Liver (tissue), 9 donors: Measurements from ENCODE around the gene ATP5F1B. TPM values are rescaled to one million over a fixed set of nuclear protein-coding genes. Genes with fewer than 3 reads are reported as not detected.

Source experiments
- DNase-seq: peaks from one replicate; pipeline ENCODE4 v3.0.0-alpha.2; 2017; ENCODE audit warnings: low spot score
- H3K27ac ChIP-seq, 2 donors: one replicate each; pipeline ENCODE4 v1.7.0; 2013; ENCODE audit warnings: inconsistent platforms in 2 of 2, low read length in 2 of 2, control low read depth in 1 of 2, low read depth in 1 of 2, mild to moderate bottlenecking in 1 of 2
- H3K27me3 ChIP-seq, 4 donors: one replicate each; pipeline versions ENCODE4 v1.6.1 to v1.7.0; 2013; ENCODE audit warnings: low read length in 3 of 4, inconsistent platforms in 1 of 4, mild to moderate bottlenecking in 1 of 4, moderate library complexity in 1 of 4; ENCODE audit not compliant: control insufficient read depth in 4 of 4, insufficient read depth in 4 of 4
- H3K36me3 ChIP-seq, 4 donors: one replicate each; pipeline versions ENCODE4 v1.6.1 to v1.7.0; 2013; ENCODE audit warnings: low read length in 3 of 4, mild to moderate bottlenecking in 3 of 4, low read depth in 1 of 4, moderate library complexity in 1 of 4; ENCODE audit not compliant: control insufficient read depth in 4 of 4, insufficient read depth in 3 of 4
- H3K4me1 ChIP-seq, 4 donors: one replicate each; pipeline versions ENCODE4 v1.6.1 to v1.7.0; 2013; ENCODE audit warnings: low read length in 3 of 4, mild to moderate bottlenecking in 3 of 4, moderate library complexity in 1 of 4; ENCODE audit not compliant: control insufficient read depth in 4 of 4, insufficient read depth in 4 of 4
- H3K4me3 ChIP-seq, 3 donors: one replicate each; pipeline versions ENCODE4 v1.6.1 to v1.7.0; 2013; ENCODE audit warnings: low read length in 3 of 3, control low read depth in 1 of 3, low read depth in 1 of 3, mild to moderate bottlenecking in 1 of 3
- H3K9ac ChIP-seq, 2 donors: one replicate each; pipeline ENCODE4 v1.7.0; 2013; ENCODE audit warnings: low read length in 2 of 2, mild to moderate bottlenecking in 2 of 2, moderate library complexity in 2 of 2, control low read depth in 1 of 2, low read depth in 1 of 2
- H3K9me3 ChIP-seq, 4 donors: one replicate each; pipeline versions ENCODE4 v1.6.1 to v1.7.0; 2013; ENCODE audit warnings: low read length in 3 of 4; ENCODE audit not compliant: control insufficient read depth in 4 of 4
- EGR1 ChIP-seq, 2 donors: IDR thresholded peaks; 2 replicates each; pipeline ENCODE4 v1.6.1; 2016 to 2018; ENCODE audit warnings: antibody characterized with exemption in 2 of 2, low read depth in 2 of 2
- FOXA1 ChIP-seq: IDR thresholded peaks from 2 replicates; pipeline ENCODE4 v1.6.1; 2016; ENCODE audit warnings: antibody characterized with exemption
- FOXA2 ChIP-seq: IDR thresholded peaks from 2 replicates; pipeline ENCODE4 v1.6.1; 2016; ENCODE audit warnings: antibody characterized with exemption
- GABPA ChIP-seq, 2 donors: IDR thresholded peaks in 1 of 2; conservative IDR thresholded peaks in 1 of 2; 2 replicates each; pipeline ENCODE4 v1.6.1; 2016; ENCODE audit warnings: antibody characterized with exemption in 2 of 2, mild to moderate bottlenecking in 1 of 2, moderate library complexity in 1 of 2
- HNF4A ChIP-seq, 2 donors: conservative IDR thresholded peaks; 2 replicates each; pipeline ENCODE4 v1.6.1; 2016; ENCODE audit warnings: antibody characterized with exemption in 2 of 2, mild to moderate bottlenecking in 2 of 2
- HNF4G ChIP-seq: IDR thresholded peaks from 2 replicates; pipeline ENCODE4 v1.6.1; 2016; ENCODE audit warnings: antibody characterized with exemption
- JUND ChIP-seq, 2 donors: IDR thresholded peaks; 2 replicates each; pipeline ENCODE4 v1.6.1; 2016; ENCODE audit warnings: antibody characterized with exemption in 2 of 2
- MAX ChIP-seq: IDR thresholded peaks from 2 replicates; pipeline ENCODE4 v1.6.1; 2016; ENCODE audit warnings: antibody characterized with exemption
- NR2F2 ChIP-seq: IDR thresholded peaks from 2 replicates; pipeline ENCODE4 v1.6.1; 2016; ENCODE audit warnings: antibody characterized with exemption
- RAD21 ChIP-seq, 2 donors: IDR thresholded peaks; 2 replicates each; pipeline ENCODE4 v1.6.1; 2016; ENCODE audit warnings: antibody characterized with exemption in 2 of 2, mild to moderate bottlenecking in 2 of 2
- REST ChIP-seq: IDR thresholded peaks from 2 replicates; pipeline ENCODE4 v1.6.1; 2016; ENCODE audit warnings: antibody characterized with exemption, mild to moderate bottlenecking
- RXRA ChIP-seq, 2 donors: IDR thresholded peaks; 2 replicates each; pipeline ENCODE4 v1.6.1; 2017 to 2018; ENCODE audit warnings: antibody characterized with exemption in 2 of 2, mild to moderate bottlenecking in 1 of 2
- SP1 ChIP-seq: IDR thresholded peaks from 2 replicates; pipeline ENCODE4 v1.6.1; 2018; ENCODE audit warnings: antibody characterized with exemption, mild to moderate bottlenecking
- TAF1 ChIP-seq: conservative IDR thresholded peaks from 2 replicates; pipeline ENCODE4 v1.6.1; 2016; ENCODE audit warnings: antibody characterized with exemption, mild to moderate bottlenecking
- YY1 ChIP-seq: IDR thresholded peaks from 2 replicates; pipeline ENCODE4 v1.6.1; 2016; ENCODE audit warnings: antibody characterized with exemption, mild to moderate bottlenecking
- WGBS: extraction: QIAGEN DNeasy Blood & Tissue Kit; methylation state at CpG from one replicate; pipeline ENCODE4 v1.1.7; 2013; 5-methylcytosine and 5-hydroxymethylcytosine counted together
- polyA plus RNA-seq, 2 donors: library from polyadenylated mRNA; stranded (reverse) in 1 of 2; unstranded in 1 of 2; fragments of 200-250 nt in 1 of 2; fragments of >200 nt in 1 of 2; fragmentation: Nextera tagmentation in 1 of 2; extraction: Ambion mirVana in 1 of 2; gene quantifications; one replicate each; pipeline versions ENCODE4 v1.2.1 to v1.2.3, GENCODE V29; 2013 to 2015
- total RNA-seq, 2 donors: library from RNA; depleted of rRNA; stranded (reverse); fragments of >200 nt; gene quantifications; one replicate each; pipeline ENCODE4 v1.2.3, GENCODE V29; 2014
- TF ChIP-seq, protein P1 (sequence below): IDR thresholded peaks from 2 replicates; pipeline ENCODE4 v1.6.1; 2016; ENCODE audit warnings: antibody characterized with exemption
- donor health status: healthy.
- donor health status: healthy.
- donor health status: healthy.
- donor health status: healthy.
- donor health status: healthy.

The ATP5F1B gene
- total and polyA plus RNA-seq, 4 donors: 273 to 569 (median 438) TPM

DNA sequence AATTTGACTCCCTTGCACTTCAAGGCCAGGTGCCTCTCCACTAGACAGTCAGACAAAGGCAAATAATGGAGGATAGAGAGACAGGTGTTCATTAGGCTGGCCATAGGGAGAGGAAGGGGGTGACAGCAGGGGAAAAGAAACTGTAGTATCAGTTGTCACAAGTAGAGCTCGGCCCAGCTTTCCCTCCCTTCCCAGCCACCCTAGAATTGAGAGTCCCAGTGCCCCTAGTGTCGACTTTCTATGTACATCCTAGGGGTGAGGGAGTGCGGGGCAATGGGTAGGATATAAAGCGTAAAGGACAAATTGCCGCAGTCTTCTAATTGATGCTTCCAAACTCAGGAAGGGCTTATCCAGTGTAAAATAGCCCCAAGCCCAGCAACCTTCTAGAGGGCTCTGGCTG, 54.7 kb downstream of the ATP5F1B start:
- Histone ChIP-seq H3K4me3 (no peak overlapping the region), H3K9me3 (no peaks in the 10 kb centered on the region), H3K9ac (no peak overlapping the region), H3K27ac (no peak overlapping the region), H3K4me1 (no peaks in the 10 kb centered on the region), H3K27me3 (no peaks in the 10 kb centered on the region), H3K36me3 (peaks cover 0 to 13% (median 3%) of the 10 kb centered on the region in 4 donors)
- no peak for DNase-seq
- 87% methylated on average over 5 of the region's 5 CpGs for WGBS
- TF ChIP-seq, protein P1, sequence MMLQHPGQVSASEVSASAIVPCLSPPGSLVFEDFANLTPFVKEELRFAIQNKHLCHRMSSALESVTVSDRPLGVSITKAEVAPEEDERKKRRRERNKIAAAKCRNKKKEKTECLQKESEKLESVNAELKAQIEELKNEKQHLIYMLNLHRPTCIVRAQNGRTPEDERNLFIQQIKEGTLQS: no peak
- no peak for TF ChIP-seq TAF1
- no peak for TF ChIP-seq EGR1 (IDR thresholded peaks at IDR 0.05; ENCODE audit: low read depth in 2 of 2)
- TF ChIP-seq SP1: no peak
- TF ChIP-seq MAX: no peak

- TF ChIP-seq RAD21 (IDR thresholded peaks at IDR 0.05) (peak; percentile 33 to 73), HNF4G (no peak)
- WGBS: 61% methylated on average over 3 of the region's 3 CpGs
- no peaks in the 10 kb centered on the region for H3K27me3 ChIP-seq
- no peaks in the 10 kb centered on the region for H3K4me1 ChIP-seq
- H3K9me3 ChIP-seq: no peaks in the 10 kb centered on the region
- no peak for DNase-seq
- H3K4me3 ChIP-seq: no peak overlapping the region
- H3K36me3 ChIP-seq: peaks cover 0 to 10% (median 1%) of the 10 kb centered on the region in 4 donors
- no peak overlapping the region for H3K27ac ChIP-seq
- no peak overlapping the region for H3K9ac ChIP-seq
Measured at GRCh38 chr12:56590237-56590830, 55.5 kb downstream of the ATP5F1B start.

- 89% methylated on average over 1 of the region's 1 CpG for WGBS
- H3K9ac ChIP-seq: no peak overlapping the region
- peaks cover 0 to 10% (median 1%) of the 10 kb centered on the region in 4 donors for H3K36me3 ChIP-seq
- H3K27ac ChIP-seq: no peak overlapping the region
- no peaks in the 10 kb centered on the region for H3K9me3 ChIP-seq
- no peak for DNase-seq
- no peak overlapping the region for H3K4me3 ChIP-seq
- H3K27me3 ChIP-seq: no peaks in the 10 kb centered on the region
- TF ChIP-seq FOXA2: no peak
- TF ChIP-seq GABPA (IDR thresholded peaks at IDR 0.05 in 1 of 2, conservative IDR thresholded peaks at IDR 0.05 in 1 of 2): no peak
- TF ChIP-seq EGR1 (IDR thresholded peaks at IDR 0.05; ENCODE audit: low read depth in 2 of 2): no peak
- no peak for TF ChIP-seq RXRA (IDR thresholded peaks at IDR 0.05)
- TF ChIP-seq RAD21 (IDR thresholded peaks at IDR 0.05): no peak
- TF ChIP-seq HNF4A (conservative IDR thresholded peaks at IDR 0.05): no peak
- no peak for TF ChIP-seq HNF4G
- no peak for TF ChIP-seq FOXA1
- no peak for TF ChIP-seq YY1
- TF ChIP-seq MAX: no peak
- no peak for TF ChIP-seq TAF1
- TF ChIP-seq REST: no peak
- no peak for TF ChIP-seq NR2F2
- no peak for TF ChIP-seq SP1
- no peak for TF ChIP-seq JUND (IDR thresholded peaks at IDR 0.05)
- TF ChIP-seq, protein P1: no peak
- H3K4me1 ChIP-seq: no peaks in the 10 kb centered on the region
Measured at GRCh38 chr12:56589783-56590182, 56.0 kb downstream of the ATP5F1B start.
